OCI-LY1 (cell line): Measurements from ENCODE around the gene PCDH18.

ENCODE experiments used
- H2AFZ ChIP-seq: fragments of 200-600 bp; sonication (generic), shearing (Covaris generic); 2 replicates; pipeline ENCODE4 v1.6.0; 2014; ENCODE audit warnings: antibody characterized with exemption, mild to moderate bottlenecking, low read length
- H3F3A ChIP-seq: fragments of 200-600 bp; sonication (generic), shearing (Covaris generic); 2 replicates; pipeline ENCODE4 v1.6.0; 2014; ENCODE audit warnings: mild to moderate bottlenecking, antibody characterized with exemption, low read length, moderate library complexity; ENCODE audit not compliant: insufficient read depth
- H3K27ac ChIP-seq: fragments of 200-600 bp; sonication (generic); 2 replicates; pipeline ENCODE4 v1.5.1; 2014; ENCODE audit warnings: low read length, mixed run types, mild to moderate bottlenecking, low read depth; ENCODE audit not compliant: poor library complexity, severe bottlenecking
- H3K27me3 ChIP-seq: fragments of 200-600 bp; sonication (generic); 2 replicates; pipeline ENCODE4 v1.6.0; 2014; ENCODE audit warnings: antibody characterized with exemption, mild to moderate bottlenecking, low read length, moderate library complexity; ENCODE audit not compliant: insufficient read depth
- H3K36me3 ChIP-seq: fragments of 200-600 bp; sonication (generic); 2 replicates; pipeline ENCODE4 v1.6.1; 2014; ENCODE audit warnings: mild to moderate bottlenecking, antibody characterized with exemption, low read length, moderate library complexity, mixed read lengths; ENCODE audit not compliant: insufficient read depth
- H3K4me1 ChIP-seq: fragments of 200-600 bp; sonication (generic); 2 replicates; pipeline ENCODE4 v1.5.1; 2014; ENCODE audit warnings: mild to moderate bottlenecking, low read length, moderate library complexity; ENCODE audit not compliant: insufficient read depth, severe bottlenecking
- H3K4me2 ChIP-seq: fragments of 200-600 bp; sonication (generic), shearing (Covaris generic); 2 replicates; pipeline ENCODE4 v1.6.1; 2014; ENCODE audit warnings: low read length
- H3K4me3 ChIP-seq: fragments of 200-600 bp; sonication (generic); 2 replicates; pipeline ENCODE4 v1.5.1; 2014; ENCODE audit warnings: low read length, low read depth, mild to moderate bottlenecking, mixed read lengths; ENCODE audit not compliant: poor library complexity, severe bottlenecking
- H3K79me2 ChIP-seq: fragments of 200-600 bp; shearing (Covaris generic); 2 replicates; pipeline ENCODE4 v1.6.1; 2016; ENCODE audit warnings: mixed run types, low read length, mixed read lengths; ENCODE audit not compliant: insufficient read depth
- H3K9ac ChIP-seq: fragments of 200-600 bp; sonication (generic), shearing (Covaris generic); 2 replicates; pipeline ENCODE4 v1.6.1; 2014; ENCODE audit warnings: mild to moderate bottlenecking, low read length, mixed read lengths
- H3K9me2 ChIP-seq: fragments of 200-600 bp; sonication (generic), shearing (Covaris generic); 2 replicates; pipeline ENCODE4 v1.6.1; 2014; ENCODE audit warnings: low read depth, mild to moderate bottlenecking, low read length, mixed read lengths
- H3K9me3 ChIP-seq: fragments of 200-600 bp; shearing (Covaris generic); 2 replicates; pipeline ENCODE4 v1.6.1; 2014; ENCODE audit warnings: low read length, mixed read lengths
- H4K20me1 ChIP-seq: fragments of 200-600 bp; sonication (generic), shearing (Covaris generic); 2 replicates; pipeline ENCODE4 v1.6.0; 2016; ENCODE audit warnings: mild to moderate bottlenecking, low read length; ENCODE audit not compliant: insufficient read depth
- CTCF ChIP-seq: fragments of 200-600 bp; sonication (generic), shearing (Covaris generic); IDR thresholded peaks from 2 replicates; pipeline ENCODE4 v1.5.1; 2017; ENCODE audit warnings: mild to moderate bottlenecking, antibody characterized with exemption, low read length, moderate library complexity, mixed read lengths
- EZH2 ChIP-seq: fragments of 200-600 bp; sonication (generic), shearing (Covaris generic); IDR thresholded peaks from 2 replicates; pipeline ENCODE4 v1.8.0; 2017; ENCODE audit warnings: borderline replicate concordance, mixed run types, mild to moderate bottlenecking, antibody characterized with exemption, low read length, moderate library complexity, mixed read lengths

Gene PCDH18

GRCh38 chr4:137531986-137532868 is at the start of gene PCDH18:
Gene PCDH18, minus strand, starts transcription at chr4:137532494. Its CDS starts 406 bp downstream, at chr4:137532088.
- Histone ChIP-seq H3K36me3 (no peaks in the 10 kb centered on the region), H3K9me3 (no peaks in the 10 kb centered on the region), H3K4me2 (no peak within 1 kb of the TSS), H3K9ac (no peak within 1 kb of the TSS), H4K20me1 (no peaks in the 10 kb centered on the region), H3K9me2 (no peaks in the 10 kb centered on the region), H3K4me3 (no peak within 1 kb of the TSS), H3K27me3 (no peaks in the 10 kb centered on the region), H3K4me1 (no peaks in the 10 kb centered on the region), H3K79me2 (no peaks in the 10 kb centered on the region), H3K27ac (no peak within 1 kb of the TSS), H2AFZ (no peak within 1 kb of the TSS), H3F3A (no peaks in the 10 kb centered on the region)
- TF ChIP-seq EZH2 (no peak), CTCF (no peak)

- Histone ChIP-seq H3K4me2 (no peak overlapping the region), H3K4me3 (no peak overlapping the region), H3K36me3 (no peaks in the 10 kb centered on the region), H3K27me3 (no peaks in the 10 kb centered on the region), H3K9ac (no peak overlapping the region), H3F3A (no peaks in the 10 kb centered on the region), H4K20me1 (no peaks in the 10 kb centered on the region), H3K9me2 (no peaks in the 10 kb centered on the region), H2AFZ (no peak overlapping the region), H3K9me3 (no peaks in the 10 kb centered on the region), H3K27ac (no peak overlapping the region), H3K4me1 (no peaks in the 10 kb centered on the region), H3K79me2 (no peaks in the 10 kb centered on the region)
- TF ChIP-seq CTCF: no peak
- no peak for TF ChIP-seq EZH2
Measured at GRCh38 chr4:137576446-137576845, 44.2 kb upstream of the PCDH18 start.

- Histone ChIP-seq H3K27ac (no peak overlapping the region), H3K4me1 (no peaks in the 10 kb centered on the region), H3K27me3 (no peaks in the 10 kb centered on the region), H3K36me3 (no peaks in the 10 kb centered on the region), H3K9ac (no peak overlapping the region), H3K4me3 (no peak overlapping the region), H3K9me3 (no peaks in the 10 kb centered on the region), H3K79me2 (no peaks in the 10 kb centered on the region), H4K20me1 (no peaks in the 10 kb centered on the region), H2AFZ (no peak overlapping the region), H3K4me2 (no peak overlapping the region), H3F3A (no peaks in the 10 kb centered on the region), H3K9me2 (no peaks in the 10 kb centered on the region)
- TF ChIP-seq CTCF: no peak
- TF ChIP-seq EZH2: no peak
Measured at GRCh38 chr4:137572647-137573046, 40.4 kb upstream of the PCDH18 start.
